GM18907 (cell line): ENCODE results near the gene CDR2L.
A peak's percentile ranks its signal among the peaks of the same experiment; 100 is the strongest.
"Not testable (repeated sequence)": the region's sequence is repeated elsewhere in the genome, so short reads cannot be mapped to it uniquely, and the experiment has no call there.

Experiments
- ATAC-seq: cut with Tn5 transposase; IDR thresholded peaks from one replicate; pipeline ENCODE4 v1.9.1; 2021; ENCODE audit warnings: mild to moderate bottlenecking, moderate library complexity; ENCODE audit not compliant: unreplicated experiment

The CDR2L gene

GRCh38 chr17:74979408-74980146 lies 7.9 kb upstream of the CDR2L start:
- ATAC-seq: no peak

DNA sequence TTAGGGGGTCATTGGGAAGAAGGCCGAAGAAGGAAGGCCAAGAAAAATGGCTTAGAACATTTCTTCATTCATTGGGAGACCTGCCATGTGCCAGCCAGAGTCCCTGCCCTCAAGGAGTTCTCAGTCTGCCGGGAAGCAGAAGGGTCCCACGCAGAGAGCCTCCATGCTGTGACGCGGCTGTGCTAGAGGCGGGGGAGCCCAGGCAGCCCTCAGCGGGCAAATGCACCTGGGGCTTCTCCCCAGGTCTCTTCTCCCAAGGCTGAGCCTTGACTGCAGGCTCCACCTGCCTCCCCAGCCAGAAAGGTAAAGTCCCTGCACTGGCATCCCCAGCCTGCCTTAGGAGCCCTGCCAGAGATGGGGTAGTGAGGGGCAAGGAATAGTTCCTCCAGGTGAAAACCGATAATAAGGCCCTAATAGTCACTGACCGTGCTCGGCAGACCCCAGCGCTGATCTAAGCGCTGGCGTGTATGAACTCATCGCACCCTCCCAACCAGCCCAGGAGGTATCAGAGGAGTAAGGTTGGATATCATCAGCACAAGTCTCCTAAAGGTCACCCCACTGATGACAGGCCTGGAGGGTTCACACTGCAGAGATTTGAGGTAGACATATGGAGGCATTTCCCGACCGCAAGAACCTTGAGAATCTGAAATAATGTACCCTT lies 6.0 kb upstream of the CDR2L start:
- no peak for ATAC-seq

DNA sequence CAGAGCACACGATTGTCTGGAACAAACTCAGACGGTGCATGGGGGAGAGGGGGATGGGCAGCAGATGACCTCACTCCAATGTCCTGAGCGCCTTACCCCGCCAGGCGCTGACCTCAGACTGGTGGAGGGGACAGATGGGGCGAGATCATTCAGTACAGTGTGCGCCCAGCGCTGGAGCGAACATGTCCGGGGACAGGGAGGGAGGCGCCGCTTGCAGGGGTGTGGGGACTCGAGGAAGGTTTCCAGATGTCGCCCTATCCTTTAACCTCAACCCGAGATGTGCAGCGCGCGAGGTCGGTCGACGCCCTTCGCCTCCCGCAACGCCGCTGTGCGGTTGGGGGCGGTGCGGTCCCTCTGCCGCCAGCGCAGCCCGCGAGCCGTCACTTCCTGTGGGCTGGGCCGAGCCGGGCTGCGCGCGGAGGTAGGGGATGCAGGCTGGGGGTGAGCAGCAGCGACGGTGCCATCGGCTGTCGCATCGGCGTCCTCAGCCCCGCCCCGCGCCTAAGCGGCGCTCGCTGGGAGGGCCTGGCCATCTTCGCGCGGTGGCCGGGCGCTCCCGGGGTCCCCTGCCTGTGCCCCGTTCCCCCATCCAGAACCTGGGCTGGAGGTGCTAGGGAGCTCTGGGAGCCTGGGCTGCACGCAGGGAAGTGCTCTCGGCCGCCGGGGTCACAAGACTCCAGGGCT lies 5.3 kb upstream of the CDR2L start:
- ATAC-seq: peak; percentile 59

DNA sequence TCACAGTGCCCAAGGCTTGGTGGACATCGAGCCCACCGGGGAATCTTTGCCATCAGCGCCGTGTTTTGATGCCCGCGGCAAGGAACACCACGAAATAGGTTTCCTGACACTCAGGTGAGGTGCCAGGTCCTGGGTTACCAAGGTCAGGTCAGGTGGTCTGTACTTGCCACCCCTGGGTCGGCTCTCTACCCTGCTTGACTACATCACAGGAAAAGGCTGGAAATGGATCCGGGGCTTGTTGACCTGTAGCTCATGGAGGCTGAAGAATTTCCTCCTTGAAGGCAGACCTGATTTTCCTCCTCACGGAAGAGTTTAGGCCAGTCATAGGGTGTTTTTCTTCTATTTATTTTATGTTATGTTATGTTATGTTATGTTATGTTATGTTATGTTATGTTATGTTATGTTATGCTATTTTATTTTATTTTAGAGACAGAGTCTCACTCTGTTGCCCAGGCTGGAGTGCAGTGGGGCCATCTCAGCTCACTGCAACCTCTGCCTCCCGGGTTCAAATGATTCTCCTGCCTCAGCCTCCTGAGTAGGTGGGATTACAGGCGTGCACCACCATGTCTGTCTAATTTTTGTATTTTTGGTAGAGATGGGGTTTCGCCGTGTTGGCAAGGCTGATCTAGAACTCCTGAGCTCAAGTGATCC lies 4.6 kb upstream of the CDR2L start:
- ATAC-seq: not testable (repeated sequence)

- no peak for ATAC-seq
These were observed 1.2 kb upstream of the CDR2L start for GRCh38 chr17:74986206-74986576.

DNA sequence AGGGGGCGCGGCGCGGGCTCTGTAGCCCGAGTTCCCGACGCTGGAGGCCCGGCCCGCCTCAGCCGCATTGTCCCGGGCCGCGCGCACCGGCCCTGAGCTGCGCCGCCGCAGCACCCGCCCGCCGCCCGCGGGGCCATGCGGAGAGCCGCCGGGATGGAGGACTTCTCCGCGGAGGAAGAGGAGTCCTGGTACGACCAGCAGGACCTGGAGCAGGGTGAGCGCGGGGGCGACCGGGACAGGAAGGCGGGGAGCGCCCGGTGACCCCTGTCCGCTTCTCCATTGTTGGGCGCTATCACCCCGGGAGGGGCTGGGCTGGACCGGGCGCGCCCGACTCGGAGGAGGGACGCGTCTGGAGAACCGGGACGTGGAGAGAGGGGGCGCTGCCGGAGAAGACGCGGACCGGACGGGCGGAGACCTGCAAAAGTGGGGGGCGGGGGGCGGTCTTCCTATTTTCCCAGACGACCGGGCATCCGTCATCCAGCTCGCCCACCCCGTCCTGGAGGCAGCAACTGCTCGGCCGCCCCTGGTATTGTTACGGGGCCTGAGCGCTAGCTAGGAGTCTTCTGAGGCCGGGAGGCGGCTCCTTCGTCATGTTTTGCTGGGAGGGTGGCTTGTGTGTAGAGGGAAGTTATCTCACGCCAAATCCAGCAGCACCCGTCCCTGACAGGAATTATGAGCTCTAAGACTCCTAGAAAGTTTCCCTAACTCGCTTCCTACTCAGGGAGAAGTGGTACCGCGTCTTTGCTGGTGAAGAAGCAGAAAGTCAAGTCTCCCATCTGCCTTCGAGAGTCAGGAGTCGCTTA lies 678 bp downstream of the CDR2L start:
- peak; percentile 44 for ATAC-seq

DNA sequence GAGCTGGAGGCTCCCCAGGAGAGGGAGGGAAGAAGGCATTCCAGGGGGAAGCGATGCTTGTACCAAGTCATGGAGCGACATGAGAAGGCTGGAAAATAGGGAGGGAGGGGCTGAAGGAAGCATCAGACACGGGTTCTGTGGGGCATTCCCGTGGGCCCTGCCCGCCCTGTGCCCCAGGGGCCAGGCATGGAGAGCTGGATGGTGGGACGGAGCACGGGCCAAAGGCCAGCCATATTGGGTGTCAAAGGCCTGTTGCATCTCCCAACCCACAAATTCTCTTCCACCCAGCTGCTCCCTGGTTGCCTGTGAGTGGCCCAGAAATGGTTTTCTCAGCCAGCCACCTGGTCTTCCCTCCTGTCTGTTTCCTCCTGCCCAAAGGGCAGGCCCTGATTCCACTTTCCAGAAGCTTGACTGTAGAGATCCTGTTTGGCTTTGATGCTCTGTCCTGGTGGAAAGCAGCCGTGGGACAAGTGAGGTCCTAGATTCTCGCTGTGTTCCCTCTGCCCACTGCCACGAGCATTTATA lies 3.2 kb downstream of the CDR2L start:
- no peak for ATAC-seq

DNA sequence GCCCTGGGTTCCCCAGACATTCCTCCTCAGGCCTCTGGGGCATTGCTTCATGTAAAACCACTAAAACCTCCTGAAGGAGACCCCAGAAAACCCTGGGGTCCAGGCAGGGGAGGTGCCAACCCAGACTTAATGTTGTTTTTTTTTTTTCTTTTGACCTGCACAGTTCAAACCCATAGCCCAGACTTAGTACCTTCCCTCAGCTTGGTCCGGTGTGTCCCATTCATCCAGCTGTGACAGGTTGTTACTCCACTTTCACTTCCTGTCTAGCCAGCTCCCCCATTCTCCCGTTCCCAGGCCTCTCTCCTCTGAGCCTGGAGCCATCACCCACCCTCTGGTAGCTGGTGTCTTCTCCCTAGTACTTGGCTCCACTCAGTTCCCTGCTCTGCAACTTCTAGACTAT lies 4.8 kb downstream of the CDR2L start:
- ATAC-seq: no peak

- ATAC-seq: no peak
These were observed 7.0 kb downstream of the CDR2L start for GRCh38 chr17:74994440-74994839.

- no peak for ATAC-seq
These were observed 8.4 kb downstream of the CDR2L start for GRCh38 chr17:74995847-74996246.

GRCh38 chr17:74998783-74999182 lies 11.4 kb downstream of the CDR2L start:
- no peak for ATAC-seq

DNA sequence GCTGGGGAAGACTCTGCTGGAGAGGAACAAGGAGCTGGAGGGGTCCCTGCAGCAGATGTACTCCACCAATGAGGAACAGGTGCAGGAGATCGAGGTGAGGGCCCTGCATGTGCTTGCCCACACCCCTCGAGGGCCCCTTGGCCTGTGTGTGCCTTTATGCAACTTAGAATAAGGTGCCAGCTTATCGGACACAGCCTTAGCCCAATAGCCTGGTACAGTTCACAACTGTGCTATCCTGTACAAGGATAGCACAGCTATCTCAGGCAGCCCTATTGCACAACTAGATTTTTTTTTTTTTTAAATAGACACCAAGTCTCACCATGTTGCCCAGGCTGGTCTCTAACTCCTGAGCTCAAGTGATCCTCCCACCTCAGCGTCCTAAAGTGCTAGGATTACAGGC lies 12.1 kb downstream of the CDR2L start:
- no peak for ATAC-seq

GRCh38 chr17:75001915-75002843 lies 14.7 kb downstream of the CDR2L start:
- no peak for ATAC-seq

DNA sequence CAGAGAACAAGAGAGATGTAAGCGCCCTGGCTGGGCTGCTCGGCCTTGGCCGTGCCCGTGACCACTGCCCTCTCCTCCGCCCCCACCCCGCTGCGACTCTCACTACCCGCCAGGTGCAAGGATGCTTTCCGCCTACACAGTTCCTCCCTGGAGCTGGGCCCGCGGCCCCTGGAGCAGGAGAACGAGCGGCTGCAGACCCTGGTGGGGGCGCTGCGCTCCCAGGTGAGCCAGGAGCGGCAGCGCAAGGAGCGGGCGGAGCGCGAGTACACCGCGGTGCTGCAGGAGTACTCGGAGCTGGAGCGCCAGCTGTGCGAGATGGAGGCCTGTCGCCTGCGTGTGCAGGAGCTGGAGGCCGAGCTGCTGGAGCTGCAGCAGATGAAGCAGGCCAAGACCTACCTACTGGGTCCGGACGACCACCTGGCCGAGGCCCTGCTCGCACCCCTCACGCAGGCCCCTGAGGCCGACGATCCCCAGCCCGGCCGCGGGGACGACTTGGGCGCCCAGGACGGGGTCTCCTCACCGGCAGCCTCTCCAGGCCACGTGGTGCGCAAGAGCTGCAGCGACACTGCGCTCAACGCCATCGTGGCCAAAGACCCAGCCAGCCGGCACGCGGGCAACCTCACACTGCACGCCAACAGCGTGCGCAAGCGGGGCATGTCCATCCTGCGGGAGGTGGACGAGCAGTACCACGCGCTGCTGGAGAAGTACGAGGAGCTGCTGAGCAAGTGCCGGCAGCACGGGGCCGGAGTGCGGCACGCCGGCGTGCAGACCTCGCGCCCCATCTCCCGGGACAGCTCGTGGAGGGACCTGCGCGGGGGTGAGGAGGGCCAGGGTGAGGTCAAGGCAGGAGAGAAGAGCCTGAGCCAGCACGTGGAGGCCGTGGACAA lies 15.9 kb downstream of the CDR2L start:
- ATAC-seq: no peak

- no peak for ATAC-seq
These were observed 16.5 kb downstream of the CDR2L start for GRCh38 chr17:75003957-75004355.

DNA sequence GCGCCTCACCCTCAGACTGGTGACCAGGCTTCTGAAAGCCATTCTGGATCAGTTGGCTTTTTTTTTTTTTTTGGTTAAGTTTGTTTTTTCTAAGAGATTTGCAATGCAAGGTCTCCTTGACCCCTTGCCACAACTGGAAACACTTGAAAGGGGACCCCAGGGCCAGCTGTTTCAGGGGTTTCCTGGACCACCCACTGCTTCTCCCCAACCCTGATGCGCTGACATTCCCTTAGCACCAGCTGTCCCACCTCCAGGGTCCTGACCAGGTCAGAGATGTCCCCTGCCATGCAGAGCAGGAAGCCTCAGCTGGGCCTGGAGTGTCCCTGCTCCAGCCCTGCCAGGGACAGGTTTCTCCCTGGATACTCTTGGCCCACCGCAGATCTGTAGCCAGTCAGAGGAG lies 16.9 kb downstream of the CDR2L start:
- no peak for ATAC-seq

- ATAC-seq: no peak
These were observed 17.9 kb downstream of the CDR2L start for GRCh38 chr17:75005291-75005690.

GRCh38 chr17:75006084-75006483 lies 18.7 kb downstream of the CDR2L start:
- not testable (repeated sequence) for ATAC-seq
